Endometrial microvascular endothelial cells (primary cell): Measurements from ENCODE around the gene RGPD3. TPM values are rescaled to one million over a fixed set of nuclear protein-coding genes. Genes with fewer than 3 reads are reported as not detected.

ENCODE experiments used
- in situ Hi-C: cut with HindIII; loops from 2 replicates; pipeline ENCODE4 v1.10.0; 2017; ENCODE audit warnings: low sequenced_read_pairs, low pct_unique_long_range_greater_than_20kb; ENCODE audit errors: inconsistent ontology term
- total RNA-seq: library from RNA; depleted of rRNA; stranded (reverse); fragments of >200 nt; gene quantifications from one replicate; pipeline ENCODE4 v1.2.3, GENCODE V29; 2015; ENCODE audit errors: inconsistent ontology term

Gene RGPD3
- total RNA-seq, 1 donor from 2014 or later, result 0.28 TPM

GRCh38 chr2:106356291-106356690, 111.9 kb downstream of the RGPD3 start:
- in situ Hi-C loops, result no loop called here

- in situ Hi-C loops, result no loop called here
Measured at GRCh38 chr2:106353676-106354075, 114.5 kb downstream of the RGPD3 start.

- in situ Hi-C loops, result no loop called here
Measured at GRCh38 chr2:106350980-106351379, 117.2 kb downstream of the RGPD3 start.

GRCh38 chr2:106344302-106344701, 123.9 kb downstream of the RGPD3 start:
- in situ Hi-C loops, result no loop called here

- in situ Hi-C loops, result no loop called here
Measured at GRCh38 chr2:106343274-106343673, 124.9 kb downstream of the RGPD3 start.

- in situ Hi-C loops, result no loop called here
Measured at GRCh38 chr2:106342831-106343251, 125.4 kb downstream of the RGPD3 start.

DNA sequence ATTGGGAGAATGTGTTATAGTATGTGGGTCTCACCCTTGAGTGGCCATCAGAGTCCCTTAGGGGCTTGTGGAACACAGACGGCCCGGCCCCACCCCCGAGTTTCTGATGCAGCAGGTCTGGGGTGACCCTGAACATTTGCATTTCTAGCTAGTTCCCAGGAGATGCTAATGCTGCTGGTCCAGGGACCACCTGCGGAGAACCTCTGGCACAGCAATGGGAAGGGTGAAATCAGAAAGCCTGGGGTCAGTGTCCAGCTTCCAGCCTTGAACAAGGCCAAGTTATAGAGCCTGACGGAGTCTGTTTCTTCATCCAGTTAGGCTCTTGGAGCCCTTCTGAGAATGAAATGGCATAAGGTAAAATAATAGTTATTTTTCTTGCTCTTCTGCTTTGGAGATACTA, 126.5 kb downstream of the RGPD3 start:
- in situ Hi-C loops, result no loop called here

Other genes starting within 250 kb of the RGPD3 start
- gene CD8B2, start 19.0 kb upstream of the RGPD3 start, total RNA-seq, result not detected